Activated B cell treated with CpG ODN at 0.5 μM for 24 hours (primary cell): ENCODE measurements around the gene PCDHA6. TPM values are rescaled to one million over a fixed set of nuclear protein-coding genes. Genes with fewer than 3 reads are reported as not detected.
"Not testable (repeated sequence)": the region's sequence is repeated elsewhere in the genome, so short reads cannot be mapped to it uniquely, and the experiment has no call there.

Experiments used
- ATAC-seq: fragments of 200-7000 bp; cut with Tn5 transposase; one replicate; pipeline ENCODE4 v1.10.0; 2021; ENCODE audit warnings: low read depth, mild to moderate bottlenecking, moderate library complexity
- CTCF ChIA-PET: fragments of 350-600 bp; sonication (Branson Sonifier 250); formaldehyde crosslinking; loops from one replicate; lab custom pipeline; 2021; ENCODE audit warnings: antibody characterized with exemption; lab: Charles Lee
- POLR2A ChIA-PET: fragments of 350-600 bp; sonication (Branson Sonifier 250); formaldehyde crosslinking; loops from one replicate; lab custom pipeline; 2021; ENCODE audit warnings: antibody characterized with exemption; lab: Charles Lee
- DNase-seq: peaks from one replicate; pipeline ENCODE4 v3.0.0; 2022
- H3K27ac Mint-ChIP-seq: one replicate; pipeline ENCODE4 v1.8.0; 2020; ENCODE audit warnings: mixed read lengths
- H3K27me3 Mint-ChIP-seq: one replicate; pipeline ENCODE4 v1.8.0; 2021; ENCODE audit warnings: mixed read lengths
- H3K36me3 Mint-ChIP-seq: one replicate; pipeline ENCODE4 v1.8.0; 2021; ENCODE audit warnings: low read depth, mixed read lengths
- H3K4me1 Mint-ChIP-seq: one replicate; pipeline ENCODE4 v1.8.0; 2021; ENCODE audit warnings: mixed read lengths
- H3K4me3 Mint-ChIP-seq: one replicate; pipeline ENCODE4 v1.8.0; 2020; ENCODE audit warnings: mild to moderate bottlenecking, mixed read lengths
- H3K9me3 Mint-ChIP-seq: one replicate; pipeline ENCODE4 v1.8.0; 2020; ENCODE audit warnings: mixed read lengths
- intact Hi-C: fragments of 100-400 bp; cut with micrococcal nuclease; formaldehyde crosslinking; loops from one replicate; pipeline ENCODE4 v1.15.1; 2024
- total RNA-seq: library from RNA; stranded (reverse); gene quantifications from 2 replicates; pipeline ENCODE4 v1.2.3, GENCODE V29; 2022
- TF ChIP-seq, protein P1 (sequence below): fragments of 200-600 bp; IDR thresholded peaks from one replicate; pipeline ENCODE4 v1.8.0; 2022; ENCODE audit warnings: antibody characterized with exemption, mild to moderate bottlenecking

Gene PCDHA6
- total RNA-seq, 1 donor from 2014 or later, result not detected

GRCh38 chr5:140840978-140841962 lies 13.5 kb downstream of the PCDHA6 start, which contains the start of gene PCDHA8:
Gene PCDHA8, plus strand, starts transcription at chr5:140841187. Its CDS starts 135 bp downstream, at chr5:140841322.
- peaks cover 4% of the 10 kb centered on the region for H3K9me3 Mint-ChIP-seq
- CTCF ChIA-PET, result interaction anchor here (1.1 kb wide), 1 partner anchor 18 kb away, joined by 4 read pairs; no protein-coding TSS in a partner anchor
- TF ChIP-seq, protein P1, sequence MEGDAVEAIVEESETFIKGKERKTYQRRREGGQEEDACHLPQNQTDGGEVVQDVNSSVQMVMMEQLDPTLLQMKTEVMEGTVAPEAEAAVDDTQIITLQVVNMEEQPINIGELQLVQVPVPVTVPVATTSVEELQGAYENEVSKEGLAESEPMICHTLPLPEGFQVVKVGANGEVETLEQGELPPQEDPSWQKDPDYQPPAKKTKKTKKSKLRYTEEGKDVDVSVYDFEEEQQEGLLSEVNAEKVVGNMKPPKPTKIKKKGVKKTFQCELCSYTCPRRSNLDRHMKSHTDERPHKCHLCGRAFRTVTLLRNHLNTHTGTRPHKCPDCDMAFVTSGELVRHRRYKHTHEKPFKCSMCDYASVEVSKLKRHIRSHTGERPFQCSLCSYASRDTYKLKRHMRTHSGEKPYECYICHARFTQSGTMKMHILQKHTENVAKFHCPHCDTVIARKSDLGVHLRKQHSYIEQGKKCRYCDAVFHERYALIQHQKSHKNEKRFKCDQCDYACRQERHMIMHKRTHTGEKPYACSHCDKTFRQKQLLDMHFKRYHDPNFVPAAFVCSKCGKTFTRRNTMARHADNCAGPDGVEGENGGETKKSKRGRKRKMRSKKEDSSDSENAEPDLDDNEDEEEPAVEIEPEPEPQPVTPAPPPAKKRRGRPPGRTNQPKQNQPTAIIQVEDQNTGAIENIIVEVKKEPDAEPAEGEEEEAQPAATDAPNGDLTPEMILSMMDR, result no peak
- ATAC-seq (no peak), DNase-seq (no peak)
- H3K36me3 Mint-ChIP-seq, result no peaks in the 10 kb centered on the region
- POLR2A ChIA-PET, result no interaction called here
- H3K27ac Mint-ChIP-seq, result no peak within 1 kb of the TSS
- H3K4me3 Mint-ChIP-seq, result no peak within 1 kb of the TSS
- H3K4me1 Mint-ChIP-seq, result no peaks in the 10 kb centered on the region
- intact Hi-C loops, result no loop called here
- H3K27me3 Mint-ChIP-seq, result peaks cover 2% of the 10 kb centered on the region

DNA sequence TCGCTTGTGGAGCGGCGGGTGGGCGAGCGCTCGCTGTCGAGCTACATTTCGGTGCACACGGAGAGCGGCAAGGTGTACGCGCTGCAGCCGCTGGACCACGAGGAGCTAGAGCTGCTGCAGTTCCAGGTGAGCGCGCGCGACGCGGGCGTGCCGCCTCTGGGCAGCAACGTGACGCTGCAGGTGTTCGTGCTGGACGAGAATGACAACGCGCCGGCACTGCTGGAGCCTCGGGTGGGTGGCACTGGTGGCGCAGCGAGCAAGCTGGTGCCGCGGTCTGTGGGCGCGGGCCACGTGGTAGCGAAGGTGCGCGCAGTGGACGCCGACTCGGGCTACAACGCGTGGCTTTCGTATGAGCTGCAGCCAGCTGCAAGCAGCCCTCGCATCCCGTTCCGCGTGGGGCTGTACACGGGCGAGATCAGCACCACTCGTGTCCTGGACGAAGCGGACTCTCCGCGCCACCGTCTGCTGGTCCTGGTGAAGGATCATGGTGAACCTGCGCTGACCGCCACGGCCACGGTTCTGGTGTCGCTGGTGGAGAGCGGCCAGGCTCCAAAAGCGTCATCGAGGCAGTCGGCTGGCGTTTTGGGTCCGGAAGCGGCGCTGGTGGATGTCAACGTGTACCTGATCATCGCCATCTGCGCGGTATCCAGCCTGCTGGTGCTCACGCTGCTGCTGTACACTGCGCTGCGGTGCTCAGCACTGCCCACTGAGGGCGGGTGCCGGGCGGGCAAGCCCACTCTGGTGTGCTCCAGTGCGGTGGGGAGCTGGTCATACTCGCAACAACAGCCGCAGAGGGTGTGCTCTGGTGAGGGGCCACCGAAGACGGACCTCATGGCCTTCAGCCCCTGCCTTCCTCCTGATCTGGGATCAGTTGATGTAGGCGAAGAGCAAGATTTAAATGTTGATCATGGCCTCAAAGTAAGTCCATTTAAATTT lies 15.3 kb downstream of the PCDHA6 start:
- intact Hi-C loops, result no loop called here

DNA sequence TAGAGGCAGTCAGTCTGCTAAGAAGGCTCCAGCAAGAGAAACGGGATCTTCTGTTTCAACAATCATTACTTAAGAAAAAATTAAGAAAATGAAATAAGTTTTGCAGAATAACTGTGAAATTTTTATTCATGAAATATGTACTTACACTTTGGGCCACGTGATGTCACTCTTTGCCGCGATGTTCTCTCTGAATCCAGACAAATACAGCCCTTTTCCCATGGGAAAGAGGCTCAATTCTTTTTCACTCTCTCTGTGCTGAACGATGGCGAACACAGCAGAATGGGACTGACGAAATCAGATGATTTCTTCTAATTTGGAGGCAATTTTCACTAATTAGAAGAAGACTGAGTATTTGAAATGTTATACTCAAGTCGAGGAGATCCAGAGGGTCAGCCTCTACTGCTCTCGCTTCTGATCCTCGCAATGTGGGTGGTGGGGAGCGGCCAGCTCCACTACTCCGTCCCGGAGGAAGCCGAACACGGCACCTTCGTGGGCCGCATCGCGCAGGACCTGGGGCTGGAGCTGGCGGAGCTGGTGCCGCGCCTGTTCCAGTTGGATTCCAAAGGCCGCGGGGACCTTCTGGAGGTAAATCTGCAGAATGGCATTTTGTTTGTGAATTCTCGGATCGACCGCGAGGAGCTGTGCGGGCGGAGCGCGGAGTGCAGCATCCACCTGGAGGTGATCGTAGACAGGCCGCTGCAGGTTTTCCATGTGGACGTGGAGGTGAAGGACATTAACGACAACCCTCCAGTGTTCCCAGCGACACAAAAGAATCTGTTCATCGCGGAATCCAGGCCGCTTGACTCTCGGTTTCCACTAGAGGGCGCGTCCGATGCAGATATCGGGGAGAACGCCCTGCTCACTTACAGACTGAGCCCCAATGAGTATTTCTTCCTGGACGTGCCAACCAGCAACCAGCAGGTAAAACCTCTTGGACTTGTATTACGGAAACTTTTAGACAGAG lies 20.7 kb downstream of the PCDHA6 start, which contains the start of gene PCDHA9:
Gene PCDHA9, plus strand, starts transcription at position 244 of the 964 bp plus-strand sequence. Its CDS starts 114 bp downstream, at position 358.
- DNase-seq, intact Hi-C loops, H3K4me1 Mint-ChIP-seq, CTCF ChIA-PET, ATAC-seq, H3K27me3 Mint-ChIP-seq, POLR2A ChIA-PET, H3K4me3 Mint-ChIP-seq, H3K27ac Mint-ChIP-seq, H3K36me3 Mint-ChIP-seq, H3K9me3 Mint-ChIP-seq: not testable (repeated sequence)

More for the DNA sequence above, 15.3 kb downstream of the PCDHA6 start:
- H3K4me1 Mint-ChIP-seq, result no peaks in the 10 kb centered on the region
- peaks cover 4% of the 10 kb centered on the region for H3K9me3 Mint-ChIP-seq
- ChIA-PET CTCF (no interaction called here), POLR2A (no interaction called here)
- no peak overlapping the region for H3K4me3 Mint-ChIP-seq
- DNase-seq, result no peak
- H3K27me3 Mint-ChIP-seq, result peaks cover 2% of the 10 kb centered on the region
- TF ChIP-seq, protein P1, result no peak
- H3K27ac Mint-ChIP-seq, result no peak overlapping the region
- ATAC-seq, result no peak
- no peaks in the 10 kb centered on the region for H3K36me3 Mint-ChIP-seq

GRCh38 chr5:140849831-140850634 lies 22.3 kb downstream of the PCDHA6 start:
- H3K27me3 Mint-ChIP-seq, H3K36me3 Mint-ChIP-seq, intact Hi-C loops, H3K4me1 Mint-ChIP-seq, ATAC-seq, POLR2A ChIA-PET, DNase-seq, CTCF ChIA-PET, H3K4me3 Mint-ChIP-seq, H3K27ac Mint-ChIP-seq, H3K9me3 Mint-ChIP-seq: not testable (repeated sequence)
